Measurements from ENCODE around the gene ARID4A.
"Not testable (repeated sequence)": the region's sequence is repeated elsewhere in the genome, so short reads cannot be mapped to it uniquely, and the experiment has no call there.

The ARID4A gene, protein sequence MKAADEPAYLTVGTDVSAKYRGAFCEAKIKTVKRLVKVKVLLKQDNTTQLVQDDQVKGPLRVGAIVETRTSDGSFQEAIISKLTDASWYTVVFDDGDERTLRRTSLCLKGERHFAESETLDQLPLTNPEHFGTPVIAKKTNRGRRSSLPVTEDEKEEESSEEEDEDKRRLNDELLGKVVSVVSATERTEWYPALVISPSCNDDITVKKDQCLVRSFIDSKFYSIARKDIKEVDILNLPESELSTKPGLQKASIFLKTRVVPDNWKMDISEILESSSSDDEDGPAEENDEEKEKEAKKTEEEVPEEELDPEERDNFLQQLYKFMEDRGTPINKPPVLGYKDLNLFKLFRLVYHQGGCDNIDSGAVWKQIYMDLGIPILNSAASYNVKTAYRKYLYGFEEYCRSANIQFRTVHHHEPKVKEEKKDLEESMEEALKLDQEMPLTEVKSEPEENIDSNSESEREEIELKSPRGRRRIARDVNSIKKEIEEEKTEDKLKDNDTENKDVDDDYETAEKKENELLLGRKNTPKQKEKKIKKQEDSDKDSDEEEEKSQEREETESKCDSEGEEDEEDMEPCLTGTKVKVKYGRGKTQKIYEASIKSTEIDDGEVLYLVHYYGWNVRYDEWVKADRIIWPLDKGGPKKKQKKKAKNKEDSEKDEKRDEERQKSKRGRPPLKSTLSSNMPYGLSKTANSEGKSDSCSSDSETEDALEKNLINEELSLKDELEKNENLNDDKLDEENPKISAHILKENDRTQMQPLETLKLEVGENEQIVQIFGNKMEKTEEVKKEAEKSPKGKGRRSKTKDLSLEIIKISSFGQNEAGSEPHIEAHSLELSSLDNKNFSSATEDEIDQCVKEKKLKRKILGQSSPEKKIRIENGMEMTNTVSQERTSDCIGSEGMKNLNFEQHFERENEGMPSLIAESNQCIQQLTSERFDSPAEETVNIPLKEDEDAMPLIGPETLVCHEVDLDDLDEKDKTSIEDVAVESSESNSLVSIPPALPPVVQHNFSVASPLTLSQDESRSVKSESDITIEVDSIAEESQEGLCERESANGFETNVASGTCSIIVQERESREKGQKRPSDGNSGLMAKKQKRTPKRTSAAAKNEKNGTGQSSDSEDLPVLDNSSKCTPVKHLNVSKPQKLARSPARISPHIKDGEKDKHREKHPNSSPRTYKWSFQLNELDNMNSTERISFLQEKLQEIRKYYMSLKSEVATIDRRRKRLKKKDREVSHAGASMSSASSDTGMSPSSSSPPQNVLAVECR

DNA sequence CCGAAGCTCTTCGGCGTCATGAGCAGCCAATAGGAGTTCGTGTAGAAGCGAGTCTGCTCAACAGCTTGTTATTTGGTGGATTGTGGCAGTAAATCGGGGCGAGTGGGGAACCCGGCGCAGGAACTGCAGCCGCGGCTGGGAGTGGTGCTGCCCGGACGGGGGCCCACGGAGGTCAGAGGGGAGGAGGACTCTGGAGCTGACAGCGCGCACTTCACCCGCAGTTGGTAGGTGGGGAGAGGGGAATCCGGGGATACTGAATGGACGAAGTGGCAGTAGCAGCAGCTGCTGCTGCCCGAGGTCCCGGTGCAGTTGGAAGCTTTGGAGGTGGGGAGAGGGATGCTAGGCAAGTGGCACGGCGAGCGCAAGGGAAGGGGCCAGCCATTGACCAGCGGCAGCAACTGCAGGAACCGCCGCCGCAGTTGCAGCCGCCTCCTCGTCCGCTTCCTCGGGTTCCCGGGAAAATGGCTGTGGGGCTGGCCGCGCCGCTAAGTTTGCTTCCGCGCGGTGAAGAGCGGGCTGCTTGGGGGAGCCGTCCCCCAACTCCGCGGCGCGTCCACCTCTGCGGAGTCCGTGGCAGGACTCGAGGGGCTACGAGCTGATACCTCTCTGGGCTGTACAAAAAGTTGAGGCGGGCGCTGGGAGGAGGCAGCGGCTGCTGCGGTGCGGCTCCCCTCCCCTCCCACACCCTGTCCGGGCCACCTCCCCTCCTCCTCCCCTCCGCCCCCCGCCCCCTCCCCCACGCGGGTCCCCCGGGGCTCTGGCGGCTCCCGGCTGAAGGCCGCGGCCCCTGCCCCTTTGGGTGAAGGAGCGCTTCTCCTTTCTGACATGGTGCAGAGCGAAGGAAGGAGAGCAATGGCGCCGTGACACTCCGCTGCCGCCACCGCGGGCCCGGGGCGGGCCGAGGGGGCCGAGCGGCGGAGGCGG, at the start of gene ARID4A:
ARID4A (plus strand) TSS at position 79 of the 924 bp plus-strand sequence. CDS start 1,300 bp downstream, outside the sequence.
- DNase-seq = no peak

DNA sequence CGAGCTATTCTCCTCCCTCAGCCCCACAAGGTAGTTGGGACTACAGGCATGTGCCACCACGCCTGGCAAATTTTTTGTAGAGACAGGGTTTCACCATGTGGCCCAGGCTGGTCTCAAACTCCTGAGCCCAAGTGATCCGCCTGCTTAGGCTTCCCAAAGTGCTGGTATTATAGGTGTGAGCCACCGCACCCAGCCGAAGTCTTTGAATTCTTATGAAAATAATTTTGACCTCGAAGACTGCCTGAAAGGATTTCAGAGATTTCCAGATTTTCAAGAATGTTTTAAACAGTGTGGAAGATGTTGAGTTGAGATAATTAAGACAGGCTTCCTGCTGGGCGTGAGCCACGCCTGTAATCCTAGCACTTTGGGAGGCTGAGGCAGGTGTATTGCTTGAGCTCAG, 48.7 kb upstream of the ARID4A start:
- no peak for DNase-seq

DNA sequence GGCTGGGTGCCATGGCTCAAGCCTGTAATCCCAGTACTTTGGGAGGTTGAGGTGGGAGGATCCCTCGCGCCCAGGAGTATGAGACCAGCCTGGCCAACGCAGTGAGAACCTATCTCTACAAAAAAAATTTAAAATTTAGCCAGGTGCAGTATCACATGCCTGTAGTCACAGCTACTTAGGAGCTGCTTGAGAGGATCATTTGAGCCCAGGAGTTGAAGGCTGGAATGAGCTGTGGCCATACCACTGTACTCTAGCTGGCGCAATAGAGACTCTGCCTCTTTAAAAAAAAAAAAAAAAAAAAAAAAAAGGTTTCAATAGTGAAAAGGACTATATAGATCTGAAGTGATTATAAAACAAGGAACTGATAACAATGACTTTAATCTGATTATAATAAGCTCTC, 40.2 kb upstream of the ARID4A start:
- no peak for DNase-seq

DNA sequence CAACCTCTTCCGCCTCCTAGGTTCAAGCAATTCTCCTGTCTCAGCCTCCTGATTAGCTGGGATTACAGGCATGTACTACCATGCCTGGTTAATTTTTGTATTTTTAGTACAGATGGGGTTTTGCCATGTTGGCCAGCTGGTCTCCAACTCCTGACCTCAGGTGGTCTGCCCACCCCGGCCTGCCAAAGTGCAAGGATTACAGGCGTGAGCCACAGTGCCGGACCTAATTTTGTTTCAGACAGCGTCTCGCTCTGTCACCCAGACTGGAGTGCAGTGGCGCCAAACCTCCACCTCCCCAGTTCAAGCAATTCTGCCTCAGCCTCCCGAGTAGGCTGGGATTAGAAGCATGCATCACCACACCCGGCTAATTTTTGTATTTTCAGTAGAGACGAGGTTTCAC, 36.4 kb upstream of the ARID4A start:
- DNase-seq = not testable (repeated sequence)

DNA sequence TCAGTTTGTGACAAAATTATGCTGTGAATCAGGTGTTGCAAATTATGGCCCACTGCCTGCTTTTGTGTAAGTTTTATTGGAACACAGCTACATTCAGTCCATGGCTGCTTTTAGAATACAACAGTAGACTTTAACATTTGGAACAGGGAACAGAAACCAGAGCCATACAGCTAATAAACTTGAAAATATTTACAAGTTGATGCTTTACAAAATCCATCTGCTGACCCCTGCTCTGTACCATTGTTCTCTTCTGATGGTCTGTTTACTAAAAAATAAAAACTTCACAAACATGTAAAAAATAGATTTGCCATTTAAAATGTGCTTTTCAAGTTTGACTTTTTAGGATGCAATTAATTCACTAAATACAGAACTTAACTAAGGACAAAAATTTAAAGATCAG, 33.0 kb upstream of the ARID4A start:
- no peak for DNase-seq

DNA sequence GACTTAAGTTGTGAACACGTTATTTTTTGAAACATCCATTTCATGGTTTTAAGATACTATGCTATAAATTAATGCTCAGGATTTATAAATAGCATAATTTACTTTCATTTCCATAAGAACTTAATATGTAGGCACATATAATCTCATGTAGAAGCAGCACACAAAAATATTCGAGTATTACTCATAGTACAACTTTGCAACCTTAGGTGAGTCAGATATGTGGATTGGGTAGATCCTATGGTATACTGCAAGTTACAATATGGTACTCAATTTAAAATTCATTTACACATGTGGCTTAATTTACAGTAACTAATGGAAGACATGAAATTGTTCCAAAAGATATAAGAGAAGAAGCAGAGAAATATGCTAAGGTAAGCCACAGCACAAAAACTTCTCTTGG, 27.7 kb upstream of the ARID4A start:
- DNase-seq = no peak

DNA sequence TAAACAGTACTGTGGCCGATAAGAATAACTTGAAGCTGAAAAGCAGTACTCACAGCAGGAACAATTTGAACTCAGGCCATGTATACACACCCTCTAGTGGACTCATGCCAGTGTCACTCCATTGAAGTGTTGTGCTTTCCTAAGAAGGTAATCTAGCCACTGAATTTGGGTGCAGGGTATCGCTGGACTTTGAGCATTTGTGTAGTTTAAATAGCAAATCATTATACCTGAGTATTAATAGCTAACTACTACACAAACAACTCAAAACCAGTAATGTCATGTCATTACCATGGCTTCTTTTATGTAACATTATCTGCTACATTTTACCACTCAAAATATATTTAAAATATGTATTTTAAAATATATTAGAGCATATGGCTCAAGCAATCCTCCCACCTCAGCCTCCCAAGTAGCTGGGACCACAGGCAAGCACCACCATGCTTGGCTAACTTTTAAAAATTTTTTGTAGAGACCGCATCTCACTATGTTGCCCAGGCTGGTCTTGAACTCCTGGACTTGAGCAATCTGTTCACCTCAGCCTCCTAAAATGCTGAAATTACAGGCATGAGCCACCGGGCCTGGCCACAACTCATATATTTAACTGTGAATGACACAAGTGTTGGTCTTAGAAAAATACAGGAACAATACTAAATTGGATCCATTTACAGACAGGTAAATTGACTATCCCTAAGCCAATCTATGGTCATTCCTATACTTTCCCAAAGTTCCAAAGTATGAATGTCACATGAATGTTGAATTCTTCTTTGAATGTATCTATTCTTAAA, 25.6 kb upstream of the ARID4A start:
- DNase-seq = no peak

DNA sequence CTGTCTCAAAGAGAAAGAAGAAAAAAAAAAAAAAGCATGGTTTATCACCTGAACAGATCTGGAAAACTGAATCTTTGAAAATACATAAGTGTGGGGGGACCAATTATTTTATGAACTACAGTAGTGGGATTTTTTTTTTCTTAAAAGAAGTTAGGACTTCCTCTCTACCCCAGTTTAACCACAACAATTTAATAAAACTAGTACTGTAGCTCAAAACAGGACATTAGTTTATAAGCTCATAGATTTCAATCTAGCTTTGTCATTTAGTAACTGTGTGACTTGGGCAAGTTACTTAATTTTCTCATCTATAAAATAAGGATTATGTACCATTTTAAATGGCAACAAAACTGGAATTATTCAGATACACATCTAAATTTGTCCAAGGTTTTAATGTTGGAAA, 23.5 kb upstream of the ARID4A start:
- DNase-seq = no peak

DNA sequence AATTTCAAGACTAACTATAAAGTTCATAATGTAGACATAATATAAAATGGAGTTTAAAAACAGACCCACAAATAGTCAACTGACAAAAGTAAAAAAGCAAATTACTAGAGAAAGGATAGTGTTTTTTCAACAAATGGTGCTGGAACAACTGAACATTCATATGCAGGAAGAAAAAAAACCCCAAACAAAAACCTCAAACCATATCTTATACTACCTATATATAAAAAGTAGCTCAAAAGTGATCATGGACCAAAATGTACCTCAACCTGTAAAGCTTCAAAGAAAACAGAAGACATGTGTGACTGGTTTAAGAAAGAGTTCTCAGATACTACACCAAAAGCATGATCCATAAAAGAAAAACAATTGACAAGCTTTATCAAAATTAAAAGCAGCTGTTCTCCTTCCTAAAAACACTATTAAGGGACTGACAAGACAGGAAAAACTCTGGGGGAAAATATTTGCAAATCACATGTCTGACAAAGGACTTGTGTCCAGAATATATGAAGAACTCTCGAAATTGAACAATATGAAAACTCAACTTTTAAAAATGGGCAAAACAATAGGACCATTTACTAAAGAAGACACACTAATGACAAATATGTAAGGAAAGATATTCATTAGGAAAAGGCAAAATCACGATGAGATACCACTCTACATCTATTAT, 22.7 kb upstream of the ARID4A start:
- no peak for DNase-seq

DNA sequence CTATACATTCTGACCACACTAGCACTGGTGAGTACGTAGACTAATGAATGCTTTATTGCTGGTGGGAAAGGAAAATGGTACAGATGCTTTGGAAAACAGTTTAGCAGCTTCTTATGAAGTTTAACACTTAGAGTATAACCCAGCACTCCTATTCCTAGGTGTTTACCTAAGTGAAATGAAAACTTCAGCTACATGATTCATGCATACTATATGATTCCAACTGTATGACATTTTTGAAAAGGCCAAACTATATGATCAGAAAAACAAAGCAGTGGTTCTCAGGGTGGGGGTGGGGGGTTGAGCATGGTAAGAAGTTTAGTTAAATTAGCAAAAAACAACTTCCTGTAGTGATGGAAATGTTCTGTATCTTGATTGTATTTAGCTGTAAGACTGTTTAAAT, 22.1 kb upstream of the ARID4A start:
- no peak for DNase-seq

DNA sequence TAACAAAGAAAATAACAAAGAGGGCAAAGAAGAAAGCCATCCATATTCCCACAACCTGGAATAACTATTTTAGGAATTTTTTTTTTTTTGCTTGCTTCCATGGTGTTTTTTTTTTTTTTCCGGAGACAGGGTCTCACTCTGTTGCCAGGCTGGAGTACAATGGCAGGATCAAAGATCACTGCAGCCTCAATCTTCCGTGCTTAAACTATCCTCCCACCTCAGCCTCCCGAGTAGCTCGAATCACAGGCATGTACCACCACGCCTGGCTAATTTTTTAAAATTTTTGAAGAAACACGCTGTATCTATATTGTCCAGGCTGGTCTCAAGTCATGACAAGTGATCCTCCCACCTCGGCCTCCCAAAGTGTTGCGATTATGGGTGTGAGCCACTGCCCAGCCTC, 20.2 kb upstream of the ARID4A start:
- DNase-seq = no peak

DNA sequence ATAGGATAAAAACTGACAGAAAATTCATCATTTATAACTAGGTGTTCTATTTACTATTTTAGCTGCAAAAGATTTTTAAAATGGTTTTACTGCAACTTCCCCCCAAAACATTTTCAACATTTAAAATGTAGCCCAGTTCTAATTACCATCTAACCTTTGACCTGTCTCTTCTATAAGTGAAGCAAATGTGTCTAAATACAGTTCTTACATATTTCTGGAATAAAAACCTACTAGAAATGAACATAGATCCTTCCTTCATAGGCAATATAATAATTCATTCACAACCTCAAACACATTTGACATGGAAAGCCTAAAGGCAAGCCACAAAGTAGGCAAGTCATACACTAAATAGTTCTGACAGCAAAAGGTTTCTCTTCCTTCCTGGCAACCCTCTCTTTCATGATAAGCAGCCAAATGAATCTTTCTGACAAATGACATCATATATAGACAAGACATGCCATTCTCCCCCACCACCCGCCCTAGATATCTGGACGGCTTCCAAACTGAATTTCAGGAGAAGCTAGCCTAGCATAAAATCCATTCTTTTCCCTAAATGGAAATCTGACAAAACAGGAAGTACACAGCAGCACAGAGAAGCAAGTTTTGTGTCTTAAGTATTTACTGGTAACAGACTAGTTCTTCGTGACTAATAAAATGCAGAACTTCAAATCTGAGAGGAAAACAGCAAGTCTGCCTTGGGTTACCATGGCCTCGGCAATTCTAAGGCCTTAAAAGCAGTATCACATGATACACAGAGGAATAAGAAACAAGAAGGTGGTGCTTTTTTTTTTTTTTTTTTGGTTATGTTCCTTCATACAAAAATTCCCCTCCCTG, 17.2 kb upstream of the ARID4A start:
- no peak for DNase-seq

DNA sequence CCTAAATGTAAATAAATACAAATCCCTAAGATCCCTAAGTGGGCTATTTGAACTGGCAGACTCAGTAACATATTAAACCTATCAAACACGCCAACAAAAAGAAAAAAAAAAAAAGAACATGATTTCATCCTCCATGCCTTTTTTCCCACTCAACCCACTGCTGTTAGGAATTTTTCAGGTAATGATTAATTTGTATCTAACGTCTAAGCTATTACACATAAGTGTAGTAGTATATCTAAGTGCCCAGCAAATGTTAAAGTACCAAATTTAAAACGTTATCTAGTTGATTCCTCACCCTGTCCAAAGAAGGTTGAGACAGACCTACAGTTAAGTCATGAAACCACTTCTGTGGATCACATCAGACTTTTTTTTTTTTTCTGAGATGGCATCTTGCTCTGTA, 16.4 kb upstream of the ARID4A start:
- DNase-seq = no peak

DNA sequence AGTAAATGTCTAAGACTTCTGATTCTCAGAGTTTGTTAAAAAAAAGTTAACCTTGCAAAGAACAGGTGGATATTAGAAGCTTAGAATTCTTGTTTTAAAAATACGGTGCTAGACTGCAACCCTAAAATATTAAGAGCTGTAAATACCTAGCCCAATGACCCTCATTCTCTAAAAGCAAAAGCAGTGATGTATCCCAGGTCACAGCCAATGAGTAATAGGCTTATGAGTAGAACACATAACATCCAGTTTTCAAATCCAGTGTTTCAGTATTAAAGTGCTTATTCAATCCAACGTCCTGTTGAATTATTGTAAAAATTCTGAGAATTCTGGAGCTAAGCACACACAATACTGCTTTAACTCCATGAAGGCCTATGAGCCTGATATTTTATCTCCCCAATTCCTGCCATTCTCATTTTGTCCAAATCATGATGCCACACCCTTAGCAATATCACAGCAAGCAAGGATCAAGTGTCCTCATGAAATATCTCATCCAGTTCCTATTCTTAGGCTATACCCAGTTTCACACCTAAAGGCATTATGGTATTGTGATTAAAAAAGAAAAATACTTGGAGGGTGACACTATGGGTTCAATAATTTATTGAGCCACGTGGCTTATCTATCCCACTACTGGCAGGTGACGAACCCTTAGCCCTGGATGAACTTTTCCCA, 15.3 kb upstream of the ARID4A start:
- DNase-seq = no peak

DNA sequence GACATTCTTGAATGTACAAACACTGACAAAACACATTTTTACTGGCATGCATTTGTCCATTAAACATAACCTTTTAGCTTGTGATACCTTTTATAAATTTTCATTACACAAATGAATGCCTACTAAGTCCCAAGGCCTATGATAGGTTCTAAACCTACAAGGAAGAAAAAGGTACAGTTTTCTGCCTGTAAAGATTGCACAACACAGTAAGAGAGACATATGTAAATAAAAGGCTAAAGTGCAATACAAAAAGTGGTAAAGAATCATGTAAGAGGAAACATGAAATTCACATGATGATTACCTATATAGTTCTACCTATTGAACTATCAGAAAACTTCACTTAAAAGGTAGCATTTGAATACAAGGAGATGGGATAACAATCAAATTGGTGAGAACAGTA, 14.6 kb upstream of the ARID4A start:
- DNase-seq = no peak

DNA sequence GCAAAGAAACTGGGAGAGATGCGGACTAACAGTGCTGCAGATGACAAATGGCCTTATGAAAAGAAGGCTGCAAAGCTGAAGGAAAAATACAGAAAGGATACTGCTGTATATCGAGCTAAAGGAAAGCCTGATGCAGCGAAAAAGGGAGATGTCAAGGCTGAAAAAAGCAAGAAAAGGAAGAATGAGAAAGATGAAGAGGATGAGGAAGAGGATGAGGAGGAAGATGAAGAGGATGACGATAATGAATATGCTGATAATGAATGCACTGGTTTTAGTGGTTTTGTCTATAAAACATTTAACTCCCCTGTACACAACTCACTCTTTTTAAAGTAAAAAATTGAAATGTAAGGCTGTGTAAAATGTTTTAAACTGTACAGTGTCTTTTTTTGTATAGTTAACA, 13.2 kb upstream of the ARID4A start:
- DNase-seq = no peak

DNA sequence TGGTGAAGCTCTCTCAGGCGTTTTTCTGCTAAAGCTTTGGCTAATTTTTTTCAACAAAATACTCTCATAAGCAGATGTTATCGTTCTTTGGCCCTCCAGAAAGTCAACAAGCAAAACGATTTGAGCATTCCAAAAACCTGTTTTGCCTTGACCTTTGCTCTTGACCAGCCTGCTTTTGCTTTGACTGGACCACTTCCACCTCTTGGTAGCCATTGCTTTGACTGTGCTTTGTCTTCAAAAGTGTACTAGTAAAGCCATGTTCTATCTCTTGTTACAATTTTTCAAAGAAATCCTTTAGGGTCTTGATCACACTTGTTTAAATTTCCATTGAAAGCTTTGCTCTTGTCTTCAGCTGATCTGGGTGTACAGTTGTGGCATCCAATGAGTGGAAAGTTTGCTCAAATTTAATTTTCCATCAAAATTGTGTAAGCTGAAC, 10.7 kb upstream of the ARID4A start:
- no peak for DNase-seq

DNA sequence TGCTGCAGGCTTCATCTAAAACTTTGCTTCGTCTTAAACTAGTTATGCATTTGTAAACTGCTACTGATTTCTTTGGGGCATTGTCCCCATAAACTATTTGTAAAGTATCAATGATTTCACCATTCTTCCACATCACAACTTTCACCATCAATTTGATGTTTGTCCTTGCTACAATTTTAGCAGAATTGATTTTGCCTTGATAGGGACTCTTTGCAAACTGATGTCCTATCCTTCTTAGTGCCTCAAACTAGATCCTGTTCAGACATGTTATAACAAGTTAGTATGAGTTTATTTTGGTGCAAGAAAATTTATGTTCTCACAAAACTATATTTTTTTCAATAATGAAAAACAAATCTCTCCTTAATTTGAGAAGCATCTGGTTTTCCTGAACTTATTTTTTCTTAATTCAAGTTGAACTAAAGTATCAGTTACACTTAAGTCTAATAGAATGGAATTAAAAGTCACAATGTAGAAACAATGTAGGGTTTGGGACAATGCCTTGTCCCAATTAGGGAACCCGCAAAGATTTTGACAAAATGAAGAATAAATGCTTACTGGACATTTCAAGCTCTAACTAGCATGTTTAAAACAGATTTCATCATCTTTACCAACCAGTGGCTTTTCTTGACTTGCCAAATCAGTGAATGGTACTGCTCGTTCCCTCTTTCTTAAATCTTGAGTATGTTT, 10.1 kb upstream of the ARID4A start:
- DNase-seq = no peak

DNA sequence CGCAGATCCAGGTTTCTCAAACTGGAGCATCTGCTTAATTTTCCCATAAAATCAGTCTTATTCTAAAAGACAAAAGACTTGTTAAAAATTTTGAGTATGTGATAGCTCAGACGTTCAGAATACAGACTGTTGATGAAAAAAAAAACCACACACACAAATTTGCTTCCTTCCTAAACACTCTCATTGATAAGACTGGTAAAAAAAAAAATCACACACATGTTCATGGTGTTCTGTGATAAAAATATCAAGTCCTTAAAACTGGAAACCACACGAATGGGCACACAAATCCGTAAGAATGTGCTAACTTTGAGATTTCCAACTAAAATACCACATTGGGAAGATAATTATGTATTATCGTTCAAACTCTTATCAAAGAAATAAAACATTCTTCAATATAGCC, 6.7 kb upstream of the ARID4A start:
- no peak for DNase-seq
